Measurements from ENCODE around the gene CCDC60.

DNA sequence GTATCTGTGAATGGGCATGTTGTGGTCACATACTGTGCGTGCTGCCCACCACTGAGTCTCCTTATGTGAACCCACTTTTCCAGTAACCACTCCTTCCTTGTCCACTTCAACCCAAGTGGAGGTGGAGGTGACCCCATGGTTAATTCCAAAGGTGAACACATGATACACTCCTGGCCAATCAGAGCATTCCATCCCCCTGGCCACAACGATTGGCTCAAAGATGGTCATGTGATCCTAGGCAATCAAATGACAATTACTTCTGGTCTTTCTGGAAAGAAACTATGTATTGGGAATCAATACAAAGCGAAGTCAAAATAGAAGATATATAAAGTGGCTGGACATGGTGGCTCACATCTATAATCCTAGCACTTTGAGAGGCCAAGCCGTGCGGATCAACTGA is 20.2 kb upstream of the CCDC60 start:
- TF ChIP-seq, protein P1, sequence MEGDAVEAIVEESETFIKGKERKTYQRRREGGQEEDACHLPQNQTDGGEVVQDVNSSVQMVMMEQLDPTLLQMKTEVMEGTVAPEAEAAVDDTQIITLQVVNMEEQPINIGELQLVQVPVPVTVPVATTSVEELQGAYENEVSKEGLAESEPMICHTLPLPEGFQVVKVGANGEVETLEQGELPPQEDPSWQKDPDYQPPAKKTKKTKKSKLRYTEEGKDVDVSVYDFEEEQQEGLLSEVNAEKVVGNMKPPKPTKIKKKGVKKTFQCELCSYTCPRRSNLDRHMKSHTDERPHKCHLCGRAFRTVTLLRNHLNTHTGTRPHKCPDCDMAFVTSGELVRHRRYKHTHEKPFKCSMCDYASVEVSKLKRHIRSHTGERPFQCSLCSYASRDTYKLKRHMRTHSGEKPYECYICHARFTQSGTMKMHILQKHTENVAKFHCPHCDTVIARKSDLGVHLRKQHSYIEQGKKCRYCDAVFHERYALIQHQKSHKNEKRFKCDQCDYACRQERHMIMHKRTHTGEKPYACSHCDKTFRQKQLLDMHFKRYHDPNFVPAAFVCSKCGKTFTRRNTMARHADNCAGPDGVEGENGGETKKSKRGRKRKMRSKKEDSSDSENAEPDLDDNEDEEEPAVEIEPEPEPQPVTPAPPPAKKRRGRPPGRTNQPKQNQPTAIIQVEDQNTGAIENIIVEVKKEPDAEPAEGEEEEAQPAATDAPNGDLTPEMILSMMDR (IDR thresholded peaks at IDR 0.05): no peak
- TF ChIP-seq POLR2AphosphoS5 (IDR thresholded peaks at IDR 0.05) (no peak), POLR2A (IDR thresholded peaks at IDR 0.05) (no peak)

Data from prostate gland (tissue), 2 donors.